ENCODE measurements around the gene RIC8B.

Gene RIC8B

DNA sequence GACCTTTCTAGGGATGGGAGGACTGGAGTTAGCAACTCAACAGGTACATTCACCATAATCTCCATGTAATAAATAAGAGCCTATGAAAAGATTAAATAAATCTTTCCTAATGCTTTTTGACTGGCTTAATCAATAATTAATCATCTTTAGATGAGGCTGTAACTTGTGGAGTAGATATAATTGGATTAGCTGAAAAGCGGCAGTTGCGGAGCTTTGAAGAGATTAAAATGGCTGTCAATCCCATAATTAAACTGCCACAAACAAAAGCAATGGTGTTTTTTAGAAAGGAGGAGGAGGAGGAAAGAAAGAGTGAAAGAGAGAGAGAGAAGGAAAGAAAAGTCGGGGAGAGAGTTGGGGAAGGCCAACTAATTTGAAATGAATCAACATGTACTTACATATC, 110.5 kb downstream of the RIC8B start:
- Histone ChIP-seq H3K9ac (ENCODE audit: low read depth, low read length) (no peak overlapping the region), H3K4me1 (ENCODE audit: insufficient read depth, low read length) (no peaks in the 10 kb centered on the region), H3K9me3 (ENCODE audit: control insufficient read depth, insufficient read depth, low read length) (no peaks in the 10 kb centered on the region), H3K36me3 (ENCODE audit: insufficient read depth, low read length) (peaks cover 4% of the 10 kb centered on the region; the same call in 1 of the 2 replicates)

- H3K9me3 ChIP-seq (ENCODE audit: control insufficient read depth, insufficient read depth, low read length) = no peaks in the 10 kb centered on the region
- H3K9ac ChIP-seq (ENCODE audit: low read depth, low read length) = no peak overlapping the region
- H3K4me1 ChIP-seq (ENCODE audit: insufficient read depth, low read length) = no peaks in the 10 kb centered on the region
- H3K36me3 ChIP-seq (ENCODE audit: insufficient read depth, low read length) = peaks cover 4% of the 10 kb centered on the region; the same call in 1 of the 2 replicates
Observed at GRCh38 chr12:106885541-106886249, 111.2 kb downstream of the RIC8B start.

GRCh38 chr12:106886932-106887331, 112.5 kb downstream of the RIC8B start:
- no peak overlapping the region for H3K9ac ChIP-seq (ENCODE audit: low read depth, low read length)
- H3K9me3 ChIP-seq (ENCODE audit: control insufficient read depth, insufficient read depth, low read length) = no peaks in the 10 kb centered on the region
- H3K4me1 ChIP-seq (ENCODE audit: insufficient read depth, low read length) = no peaks in the 10 kb centered on the region
- H3K36me3 ChIP-seq (ENCODE audit: insufficient read depth, low read length) = peaks cover 4% of the 10 kb centered on the region; the same call in 1 of the 2 replicates

GRCh38 chr12:106888348-106888970, 114.0 kb downstream of the RIC8B start:
- no peaks in the 10 kb centered on the region for H3K9me3 ChIP-seq (ENCODE audit: control insufficient read depth, insufficient read depth, low read length)
- H3K36me3 ChIP-seq (ENCODE audit: insufficient read depth, low read length) = peaks cover 4% of the 10 kb centered on the region; the same call in 1 of the 2 replicates
- H3K9ac ChIP-seq (ENCODE audit: low read depth, low read length) = no peak overlapping the region
- H3K4me1 ChIP-seq (ENCODE audit: insufficient read depth, low read length) = no peaks in the 10 kb centered on the region

GRCh38 chr12:106889326-106889725, 114.8 kb downstream of the RIC8B start:
- H3K4me1 ChIP-seq (ENCODE audit: insufficient read depth, low read length) = no peaks in the 10 kb centered on the region
- H3K36me3 ChIP-seq (ENCODE audit: insufficient read depth, low read length) = peaks cover 4% of the 10 kb centered on the region; the same call in 1 of the 2 replicates
- H3K9me3 ChIP-seq (ENCODE audit: control insufficient read depth, insufficient read depth, low read length) = no peaks in the 10 kb centered on the region
- no peak overlapping the region for H3K9ac ChIP-seq (ENCODE audit: low read depth, low read length)

DNA sequence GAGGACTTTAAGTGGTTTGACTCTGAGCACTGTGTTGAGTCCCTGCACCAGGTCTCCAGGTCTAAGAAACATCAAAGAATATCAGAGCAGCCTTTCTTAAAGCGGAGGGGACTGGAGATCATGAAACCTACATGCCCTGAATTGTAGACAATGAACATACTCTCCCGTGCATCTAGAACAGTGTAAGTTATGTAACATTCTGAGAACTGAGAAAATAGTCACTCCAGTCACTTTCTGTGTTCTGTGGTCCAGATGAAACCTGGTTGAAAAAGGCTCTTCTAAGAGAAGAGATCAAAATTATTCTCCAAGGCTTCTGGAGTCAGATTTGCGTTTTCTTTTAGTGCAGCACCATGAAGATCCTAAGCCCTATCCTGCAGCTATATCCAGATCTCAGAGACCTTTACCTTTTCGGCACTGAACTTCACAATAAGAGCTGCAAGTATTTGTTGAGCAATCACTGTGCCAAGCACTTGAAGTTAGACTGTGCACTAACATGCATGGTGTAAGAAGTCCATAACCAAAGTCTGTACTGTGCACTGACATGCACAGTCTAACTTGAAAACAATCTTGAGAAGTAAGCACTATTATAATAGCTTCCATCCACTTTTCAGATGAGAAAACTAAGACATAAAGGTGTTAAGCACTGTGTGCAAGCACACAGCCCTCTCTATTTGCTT, 115.6 kb downstream of the RIC8B start:
- Histone ChIP-seq H3K9ac (ENCODE audit: low read depth, low read length) (no peak overlapping the region), H3K9me3 (ENCODE audit: control insufficient read depth, insufficient read depth, low read length) (no peaks in the 10 kb centered on the region), H3K4me1 (ENCODE audit: insufficient read depth, low read length) (no peaks in the 10 kb centered on the region), H3K36me3 (ENCODE audit: insufficient read depth, low read length) (peaks cover 4% of the 10 kb centered on the region; the same call in 1 of the 2 replicates)

GRCh38 chr12:106892075-106892474, 117.6 kb downstream of the RIC8B start:
- Histone ChIP-seq H3K9me3 (ENCODE audit: control insufficient read depth, insufficient read depth, low read length) (no peaks in the 10 kb centered on the region), H3K9ac (ENCODE audit: low read depth, low read length) (no peak overlapping the region), H3K4me1 (ENCODE audit: insufficient read depth, low read length) (no peaks in the 10 kb centered on the region), H3K36me3 (ENCODE audit: insufficient read depth, low read length) (peaks cover 4% of the 10 kb centered on the region; the same call in 1 of the 2 replicates)

DNA sequence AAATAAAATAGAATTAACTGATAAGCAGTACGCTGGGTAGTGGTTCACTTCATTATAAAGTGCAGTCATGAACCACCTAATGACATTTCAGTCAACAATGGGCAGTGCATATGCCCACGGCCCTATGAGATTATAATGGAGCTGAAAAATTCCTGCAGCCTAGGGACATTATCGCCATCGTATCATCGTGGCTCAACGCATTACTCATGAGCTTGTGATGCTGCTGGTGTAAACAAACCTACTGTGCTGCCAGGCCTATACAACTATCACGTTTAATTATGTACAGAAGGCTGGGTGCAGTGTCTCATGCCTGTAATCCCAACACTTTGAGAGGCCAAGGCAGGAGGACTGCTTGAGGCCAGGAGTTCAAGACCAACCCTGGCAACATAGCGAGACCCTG, 119.0 kb downstream of the RIC8B start:
- H3K4me1 ChIP-seq (ENCODE audit: insufficient read depth, low read length) = no peaks in the 10 kb centered on the region
- no peaks in the 10 kb centered on the region for H3K36me3 ChIP-seq (ENCODE audit: insufficient read depth, low read length)
- no peak overlapping the region for H3K9ac ChIP-seq (ENCODE audit: low read depth, low read length)
- H3K9me3 ChIP-seq (ENCODE audit: control insufficient read depth, insufficient read depth, low read length) = no peaks in the 10 kb centered on the region

DNA sequence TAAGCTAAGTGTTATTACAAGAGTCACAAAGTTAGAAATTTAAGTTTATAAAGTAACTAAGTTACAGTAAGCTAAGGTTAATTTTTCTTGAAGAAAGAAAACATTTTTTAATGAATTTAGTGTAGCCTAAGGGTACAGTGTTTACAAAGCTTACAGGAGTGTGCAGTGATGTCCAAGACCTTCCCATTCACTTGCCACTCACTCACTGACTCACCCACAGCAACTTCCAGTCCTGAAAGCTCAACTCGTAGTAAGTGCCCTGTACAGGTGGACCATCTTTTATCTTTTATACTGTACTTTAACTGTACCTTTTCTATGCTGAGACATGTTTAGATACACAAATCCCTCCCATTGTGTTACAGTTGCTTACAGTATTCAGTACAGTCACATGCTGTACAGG, 120.3 kb downstream of the RIC8B start:
- H3K36me3 ChIP-seq (ENCODE audit: insufficient read depth, low read length) = no peaks in the 10 kb centered on the region
- no peak overlapping the region for H3K9ac ChIP-seq (ENCODE audit: low read depth, low read length)
- no peaks in the 10 kb centered on the region for H3K4me1 ChIP-seq (ENCODE audit: insufficient read depth, low read length)
- H3K9me3 ChIP-seq (ENCODE audit: control insufficient read depth, insufficient read depth, low read length) = no peaks in the 10 kb centered on the region

DNA sequence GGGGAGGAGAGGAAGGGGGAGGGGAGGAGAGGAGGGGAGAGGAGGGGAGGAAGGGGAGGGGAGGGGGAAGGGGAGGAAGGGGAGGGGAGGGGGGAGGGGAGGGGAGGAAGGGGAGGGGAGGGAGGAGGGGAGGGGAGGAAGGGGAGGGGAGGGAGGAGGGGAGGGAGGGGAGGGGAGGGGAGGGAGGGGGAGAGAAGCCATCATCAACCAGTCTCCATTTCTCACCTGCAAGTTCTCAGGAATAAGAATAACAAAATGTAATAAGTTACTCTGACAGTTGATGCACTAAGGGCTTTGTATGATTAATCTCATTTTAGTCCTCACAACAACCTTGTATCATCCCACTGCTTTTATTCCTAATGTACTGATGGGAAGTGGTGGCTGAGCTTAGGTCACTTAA, 122.1 kb downstream of the RIC8B start:
- H3K36me3 ChIP-seq (ENCODE audit: insufficient read depth, low read length) = no peaks in the 10 kb centered on the region
- no peaks in the 10 kb centered on the region for H3K4me1 ChIP-seq (ENCODE audit: insufficient read depth, low read length)
- no peaks in the 10 kb centered on the region for H3K9me3 ChIP-seq (ENCODE audit: control insufficient read depth, insufficient read depth, low read length)
- H3K9ac ChIP-seq (ENCODE audit: low read depth, low read length) = no peak overlapping the region

DNA sequence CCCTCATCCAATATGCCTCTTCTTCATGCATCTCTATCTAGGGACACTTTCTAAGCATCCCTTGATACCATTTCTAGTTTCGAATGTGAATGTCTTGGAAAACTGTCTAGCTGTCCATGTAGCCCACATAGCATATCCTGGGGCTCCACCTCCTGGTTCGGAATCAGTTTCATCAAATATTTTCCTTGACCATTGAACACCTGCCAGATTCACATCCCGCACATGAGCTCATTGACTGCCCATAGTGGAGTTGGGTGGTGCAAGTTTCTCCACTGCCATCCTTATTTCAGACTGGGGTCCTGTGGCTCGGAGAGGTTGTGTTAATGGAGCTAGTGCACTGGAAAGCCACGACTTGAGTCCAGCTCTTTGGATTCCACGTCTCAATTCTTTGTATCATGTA, 122.6 kb downstream of the RIC8B start:
- Histone ChIP-seq H3K36me3 (ENCODE audit: insufficient read depth, low read length) (no peaks in the 10 kb centered on the region), H3K4me1 (ENCODE audit: insufficient read depth, low read length) (no peaks in the 10 kb centered on the region), H3K9ac (ENCODE audit: low read depth, low read length) (no peak overlapping the region), H3K9me3 (ENCODE audit: control insufficient read depth, insufficient read depth, low read length) (no peaks in the 10 kb centered on the region)

DNA sequence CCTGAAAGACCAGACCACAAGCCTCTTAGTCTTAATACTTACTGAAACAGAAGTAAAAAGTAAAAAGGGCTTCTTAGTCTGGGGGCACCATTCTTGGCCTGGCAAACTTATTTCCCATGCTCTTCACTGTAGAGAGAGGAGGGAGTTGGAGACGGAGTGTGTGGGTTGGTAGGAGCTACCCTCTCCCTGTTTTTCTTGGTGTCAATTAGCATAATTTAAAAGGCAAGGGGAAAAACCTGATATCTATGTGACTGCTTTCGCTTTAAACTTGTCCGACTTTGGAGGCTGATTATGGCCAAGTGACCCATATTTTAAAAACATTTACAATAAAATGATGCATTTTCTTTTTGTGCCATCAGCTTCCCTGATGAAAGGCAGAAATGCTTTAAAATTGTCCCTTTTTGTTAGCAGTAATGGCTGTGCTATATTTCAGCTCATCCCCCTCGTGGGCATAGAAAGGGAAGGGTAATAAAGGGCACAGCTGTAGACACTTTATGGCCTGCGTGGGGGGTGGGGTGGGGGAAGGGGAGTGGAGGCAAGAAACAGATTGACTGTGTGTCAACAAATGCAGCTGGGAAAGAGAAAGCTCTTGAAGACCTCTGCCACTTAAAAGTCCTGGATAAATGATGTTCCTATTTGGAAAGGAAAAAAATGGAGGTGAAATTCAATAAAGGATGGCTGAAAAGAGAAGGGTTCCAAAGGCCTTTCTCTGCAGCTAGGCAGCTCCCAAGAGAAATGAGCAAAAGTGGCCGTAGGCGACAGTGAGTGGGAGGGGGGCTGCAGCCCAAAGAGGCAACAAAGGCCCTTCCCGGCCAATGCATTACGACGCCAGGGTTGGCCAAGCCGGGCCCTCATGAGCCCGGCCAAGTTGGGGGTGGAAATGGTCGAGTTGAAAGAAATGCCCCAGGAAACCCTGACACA, 123.8 kb downstream of the RIC8B start:
- Histone ChIP-seq H3K9me3 (ENCODE audit: control insufficient read depth, insufficient read depth, low read length) (no peaks in the 10 kb centered on the region), H3K36me3 (ENCODE audit: insufficient read depth, low read length) (no peaks in the 10 kb centered on the region), H3K4me1 (ENCODE audit: insufficient read depth, low read length) (no peaks in the 10 kb centered on the region), H3K9ac (ENCODE audit: low read depth, low read length) (no peak overlapping the region)

- no peaks in the 10 kb centered on the region for H3K4me1 ChIP-seq (ENCODE audit: insufficient read depth, low read length)
- no peaks in the 10 kb centered on the region for H3K9me3 ChIP-seq (ENCODE audit: control insufficient read depth, insufficient read depth, low read length)
- H3K36me3 ChIP-seq (ENCODE audit: insufficient read depth, low read length) = no peaks in the 10 kb centered on the region
- no peak overlapping the region for H3K9ac ChIP-seq (ENCODE audit: low read depth, low read length)
Observed at GRCh38 chr12:106900554-106900953, 126.1 kb downstream of the RIC8B start.

GRCh38 chr12:106901276-106901675, 126.8 kb downstream of the RIC8B start:
- no peaks in the 10 kb centered on the region for H3K36me3 ChIP-seq (ENCODE audit: insufficient read depth, low read length)
- no peaks in the 10 kb centered on the region for H3K9me3 ChIP-seq (ENCODE audit: control insufficient read depth, insufficient read depth, low read length)
- no peak overlapping the region for H3K9ac ChIP-seq (ENCODE audit: low read depth, low read length)
- no peaks in the 10 kb centered on the region for H3K4me1 ChIP-seq (ENCODE audit: insufficient read depth, low read length)
